ENCODE measurements around the gene SLC4A1. TPM values are rescaled to one million over a fixed set of nuclear protein-coding genes. Genes with fewer than 3 reads are reported as not detected.

Gene SLC4A1
- total and polyA plus RNA-seq, 2 of the 13 experiments (the other 11 are each of a cell fraction or from before 2014, with no cell fraction given), result not detected

DNA sequence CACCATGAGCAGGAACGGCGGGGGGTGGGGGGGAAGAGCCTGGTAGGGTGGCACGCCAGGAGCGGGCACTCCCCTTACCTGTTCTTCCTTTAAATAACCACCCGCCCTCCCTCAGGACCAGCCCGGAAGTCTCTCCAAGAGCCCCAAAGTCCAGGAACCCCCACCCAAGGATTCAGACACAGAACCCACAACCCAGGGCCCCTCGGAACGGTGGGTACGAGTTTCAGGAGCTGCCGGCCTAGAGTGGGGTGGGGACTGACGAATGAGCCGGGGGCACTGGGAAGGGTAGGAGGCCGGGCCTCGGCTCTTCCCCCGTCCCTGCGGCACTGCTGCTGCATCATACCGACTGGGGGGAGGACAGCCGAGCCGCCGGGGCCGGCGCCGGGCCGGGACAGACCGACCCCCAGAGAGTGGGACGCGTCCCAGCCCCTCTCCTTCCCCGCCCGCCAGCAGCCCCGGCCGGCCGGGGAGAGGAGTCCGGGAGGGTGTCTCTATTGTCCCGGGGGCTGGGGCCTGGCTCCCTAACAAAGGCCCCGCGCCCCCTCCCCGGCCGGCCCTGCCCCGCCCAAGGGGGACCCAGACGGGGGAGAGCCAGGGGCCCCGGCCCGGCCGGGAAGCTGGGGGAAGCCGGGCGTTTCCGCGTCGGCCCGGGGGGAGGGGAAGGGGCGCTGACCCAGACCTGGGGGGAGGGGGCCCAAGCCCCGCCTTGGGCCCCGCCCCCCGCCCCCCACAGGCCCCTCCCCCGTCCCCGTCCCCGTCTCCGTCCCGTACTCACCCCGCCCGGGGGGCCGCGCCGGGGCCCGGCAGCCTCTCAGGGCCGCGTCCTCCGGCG is 69.0 kb downstream of the SLC4A1 start (continued):
- TF ChIP-seq HOXD1 (CRISPR knock-in tag; IDR thresholded peaks at IDR 0.05), result no peak; the same call in 1 of the 2 replicates
- TF ChIP-seq, protein P1, sequence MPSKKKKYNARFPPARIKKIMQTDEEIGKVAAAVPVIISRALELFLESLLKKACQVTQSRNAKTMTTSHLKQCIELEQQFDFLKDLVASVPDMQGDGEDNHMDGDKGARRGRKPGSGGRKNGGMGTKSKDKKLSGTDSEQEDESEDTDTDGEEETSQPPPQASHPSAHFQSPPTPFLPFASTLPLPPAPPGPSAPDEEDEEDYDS (CRISPR knock-in tag; IDR thresholded peaks at IDR 0.05), result no peak
- TF ChIP-seq ZNF891 (CRISPR knock-in tag; IDR thresholded peaks at IDR 0.05), result peak; percentile 81
- no peak for TF ChIP-seq SYNCRIP (IDR thresholded peaks at IDR 0.05; ENCODE audit: insufficient read depth, low read depth, low read length)
- TF ChIP-seq ZFP62 (CRISPR knock-in tag; IDR thresholded peaks at IDR 0.05), result no peak
- TF ChIP-seq KDM5B (CRISPR knock-in tag; IDR thresholded peaks at IDR 0.05; ENCODE audit: borderline replicate concordance), result peak; percentile 78
- no peak for TF ChIP-seq BHLHE40 (IDR thresholded peaks at IDR 0.05; ENCODE audit: low read length)
- no peak for TF ChIP-seq PRPF4 (IDR thresholded peaks at IDR 0.05; ENCODE audit: low read depth, low read length, poor library complexity, severe bottlenecking)
- TF ChIP-seq ZNF431 (CRISPR knock-in tag; IDR thresholded peaks at IDR 0.05; ENCODE audit: borderline replicate concordance, low read depth), result no peak
- TF ChIP-seq MED8 (CRISPR knock-in tag; IDR thresholded peaks at IDR 0.05; ENCODE audit: insufficient replicate concordance), result no peak
- no peak for TF ChIP-seq ZNF780A (CRISPR knock-in tag; IDR thresholded peaks at IDR 0.05)
- TF ChIP-seq KLF13 (CRISPR knock-in tag; IDR thresholded peaks at IDR 0.05), result 0 out of 2 replicates have a peak, but pooled peaks have one; percentile 10
- TF ChIP-seq ZBTB26 (CRISPR knock-in tag; IDR thresholded peaks at IDR 0.05; ENCODE audit: borderline replicate concordance), result no peak
- no peak for TF ChIP-seq JDP2 (CRISPR knock-in tag; IDR thresholded peaks at IDR 0.05; ENCODE audit: borderline replicate concordance)
- TF ChIP-seq JUND (CRISPR knock-in tag; IDR thresholded peaks at IDR 0.05), result no peak
- peak; percentile 35 for TF ChIP-seq ASH2L (IDR thresholded peaks at IDR 0.05; ENCODE audit: insufficient read length, low read depth, low read length)
- no peak for TF ChIP-seq RCOR2 (CRISPR knock-in tag; IDR thresholded peaks at IDR 0.05)
- no peak for TF ChIP-seq ZMYM2 (CRISPR knock-in tag; IDR thresholded peaks at IDR 0.05)
- no peak for TF ChIP-seq LCORL (IDR thresholded peaks at IDR 0.05)
- no peak for TF ChIP-seq LCORL (CRISPR knock-in tag; IDR thresholded peaks at IDR 0.05)
- TF ChIP-seq SNRNP70 (IDR thresholded peaks at IDR 0.05; ENCODE audit: low read depth, low read length), result no peak
- peak; percentile 20; the same call in 1 of the 2 replicates for TF ChIP-seq ELF1 (CRISPR knock-in tag; IDR thresholded peaks at IDR 0.05)
- TF ChIP-seq, protein P2, sequence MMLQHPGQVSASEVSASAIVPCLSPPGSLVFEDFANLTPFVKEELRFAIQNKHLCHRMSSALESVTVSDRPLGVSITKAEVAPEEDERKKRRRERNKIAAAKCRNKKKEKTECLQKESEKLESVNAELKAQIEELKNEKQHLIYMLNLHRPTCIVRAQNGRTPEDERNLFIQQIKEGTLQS (CRISPR knock-in tag; IDR thresholded peaks at IDR 0.05), result no peak
- TF ChIP-seq BATF2 (CRISPR knock-in tag; IDR thresholded peaks at IDR 0.05), result no peak
- TF ChIP-seq ARID3A (IDR thresholded peaks at IDR 0.05; ENCODE audit: low read depth, low read length), result no peak
